Endothelial cell of umbilical vein (primary cell): ENCODE measurements around the gene AKAP17A. TPM values are rescaled to one million over a fixed set of nuclear protein-coding genes. Genes with fewer than 3 reads are reported as not detected.

Experiments
- BruUV-seq: library from RNA; stranded (reverse); fragments of 400-500 nt; replicated peaks from 2 replicates; lab custom pipeline; 2021; lab: Mats Ljungman, UMichigan
- CTCF ChIA-PET: fragments of 300-600, 350-600 bp; sonication (Branson Sonifier 250); formaldehyde crosslinking; loops from one replicate; lab custom pipeline; 2021; ENCODE audit warnings: antibody characterized with exemption, inconsistent platforms; lab: Charles Lee
- POLR2A ChIA-PET: fragments of 300-600, 350-600 bp; sonication (Branson Sonifier 250); formaldehyde crosslinking; loops from one replicate; lab custom pipeline; 2021; ENCODE audit warnings: antibody characterized with exemption, inconsistent platforms; lab: Charles Lee
- DNase-seq: peaks from one replicate; pipeline ENCODE4 v3.0.0-alpha.2; 2011; ENCODE audit warnings: low read depth, low spot score
- FAIRE-seq: peaks from 2 replicates; lab custom pipeline; 2011; peaks lifted over from hg19 to GRCh38; lab: Jason Lieb, UNC
- H2AFZ ChIP-seq: 2 replicates; pipeline ENCODE4 v1.6.0; 2012; ENCODE audit warnings: low read depth, low read length, control low read depth, inconsistent platforms
- H3K27ac ChIP-seq: 2 replicates; pipeline ENCODE4 v1.5.1; 2011; ENCODE audit warnings: low read depth, mild to moderate bottlenecking, control low read depth, low read length, moderate library complexity; ENCODE audit not compliant: insufficient read depth
- H3K27me3 ChIP-seq, 2 experiments: 2 replicates each; pipeline versions ENCODE4 v1.6.0 to v1.6.1; 2011; ENCODE audit warnings: low read length in 2 of 2, mixed read lengths in 1 of 2; ENCODE audit not compliant: control insufficient read depth in 2 of 2, insufficient read depth in 2 of 2
- H3K36me3 ChIP-seq, 2 experiments: 2 replicates in 1 of 2; 3 replicates in 1 of 2; pipeline ENCODE4 v1.5.1; 2011; ENCODE audit warnings: low read length in 2 of 2, mild to moderate bottlenecking in 1 of 2, moderate library complexity in 1 of 2; ENCODE audit not compliant: control insufficient read depth in 2 of 2, insufficient read depth in 2 of 2; ENCODE audit errors: extremely low read depth in 1 of 2
- H3K4me1 ChIP-seq: 3 replicates; pipeline ENCODE4 v1.5.1; 2011; ENCODE audit warnings: mild to moderate bottlenecking, low read length; ENCODE audit not compliant: control insufficient read depth, insufficient read depth; ENCODE audit errors: extremely low read depth
- H3K4me2 ChIP-seq: 2 replicates; pipeline ENCODE4 v1.6.1; 2011; ENCODE audit warnings: low read length, control low read depth, mixed read lengths; ENCODE audit not compliant: insufficient read depth
- H3K4me3 ChIP-seq, 3 experiments: fragments of 200-600 bp in 1 of 3; sonication (generic), shearing (Covaris generic) in 1 of 3; replicated peaks in 1 of 3; 2 replicates each; pipeline ENCODE4 v1.5.1; 2011 to 2016; ENCODE audit warnings: control low read depth in 3 of 3, low read length in 3 of 3, mild to moderate bottlenecking in 2 of 3, inconsistent platforms in 1 of 3, low read depth in 1 of 3, moderate library complexity in 1 of 3; ENCODE audit not compliant: insufficient read depth in 1 of 3
- H3K79me2 ChIP-seq: 2 replicates; pipeline ENCODE4 v1.6.0; 2012; ENCODE audit warnings: low read length, inconsistent platforms; ENCODE audit not compliant: control insufficient read depth, insufficient read depth
- H3K9ac ChIP-seq: replicated peaks from 2 replicates; pipeline ENCODE3; 2011; ENCODE audit warnings: low read length, control low read depth; ENCODE audit not compliant: insufficient read depth; ENCODE audit errors: extremely low read depth
- H3K9me1 ChIP-seq: replicated peaks from 3 replicates; pipeline ENCODE4 v1.6.0; 2011; ENCODE audit warnings: mild to moderate bottlenecking, low read length; ENCODE audit not compliant: control insufficient read depth, insufficient read depth; ENCODE audit errors: extremely low read depth
- H3K9me3 ChIP-seq: replicated peaks from 2 replicates; pipeline ENCODE4 v1.5.1; 2012; ENCODE audit warnings: low read length, inconsistent platforms; ENCODE audit not compliant: control insufficient read depth, insufficient read depth
- H4K20me1 ChIP-seq: replicated peaks from 2 replicates; pipeline ENCODE3; 2011; ENCODE audit warnings: mild to moderate bottlenecking, low read length; ENCODE audit not compliant: control insufficient read depth, insufficient read depth; ENCODE audit errors: extremely low read depth
- CTCF ChIP-seq, 2 donors: IDR thresholded peaks; 1 replicate in 1 of 2; 2 replicates in 1 of 2; pipeline ENCODE4 v1.5.1; 2011; ENCODE audit warnings: low read length in 2 of 2, mild to moderate bottlenecking in 2 of 2, moderate library complexity in 2 of 2, control low read depth in 1 of 2, inconsistent platforms in 1 of 2, low read depth in 1 of 2; ENCODE audit not compliant: insufficient read depth in 1 of 2; ENCODE audit errors: extremely low read depth in 1 of 2
- EZH2 ChIP-seq: IDR thresholded peaks from 2 replicates; pipeline ENCODE4 v1.6.1; 2012; ENCODE audit warnings: borderline replicate concordance, low read depth, mild to moderate bottlenecking, moderate library complexity, low read length, inconsistent platforms; ENCODE audit not compliant: severe bottlenecking
- FOS ChIP-seq: IDR thresholded peaks from 2 replicates; pipeline ENCODE4 v1.6.1; 2011; ENCODE audit warnings: mild to moderate bottlenecking, low read length, moderate library complexity, borderline replicate concordance; ENCODE audit not compliant: insufficient read depth
- GATA2 ChIP-seq: IDR thresholded peaks from 2 replicates; pipeline ENCODE4 v1.7.0; 2011; ENCODE audit warnings: low read depth, mild to moderate bottlenecking, moderate library complexity, mixed read lengths, low read length; ENCODE audit not compliant: insufficient read length, insufficient read depth
- JUN ChIP-seq: IDR thresholded peaks from 2 replicates; pipeline ENCODE4 v1.6.1; 2011; ENCODE audit warnings: borderline replicate concordance, low read depth; ENCODE audit not compliant: insufficient read length, insufficient read depth
- MAX ChIP-seq: IDR thresholded peaks from 2 replicates; pipeline ENCODE4 v1.6.1; 2011; ENCODE audit not compliant: insufficient read depth, insufficient read length
- MYC ChIP-seq: IDR thresholded peaks from one replicate; pipeline ENCODE4 v1.6.1; 2011; ENCODE audit warnings: mild to moderate bottlenecking, low read depth, low read length
- POLR2A ChIP-seq: IDR thresholded peaks from 2 replicates; pipeline ENCODE4 v1.6.1; 2012; ENCODE audit warnings: low read depth, mild to moderate bottlenecking, control low read depth, low read length
- POLR2AphosphoS5 ChIP-seq: IDR thresholded peaks from 2 replicates; pipeline ENCODE4 v1.6.1; 2012; ENCODE audit warnings: low read depth, mild to moderate bottlenecking, control low read depth, low read length, moderate library complexity; ENCODE audit not compliant: insufficient read depth
- dilution Hi-C: fragments of 300-500 bp; cut with MboI; formaldehyde crosslinking; loops from one replicate; pipeline ENCODE4 v1.15.0; 2019; ENCODE audit warnings: low sequenced_read_pairs; ENCODE audit not compliant: extremely low pct_ligation_motif_present
- intact Hi-C: fragments of 100-400 bp; cut with micrococcal nuclease; formaldehyde crosslinking; loops from one replicate; pipeline ENCODE4 v1.10.0; 2022
- polyA plus RNA-seq, 4 experiments: library from polyadenylated mRNA; depleted of rRNA in 3 of 4; stranded (reverse) in 3 of 4; unstranded in 1 of 4; fragments of >200 nt; gene quantifications; 2 replicates each; pipeline versions ENCODE4 v1.2.1 to v1.2.3, GENCODE V29; 2011 to 2012; ENCODE audit warnings: missing spikeins in 1 of 4
- total RNA-seq: library from RNA; stranded (reverse); gene quantifications from 2 replicates; pipeline ENCODE4 v1.2.3, GENCODE V29; 2021

Gene AKAP17A
- total and polyA plus RNA-seq, 2 donors (not counting 3 experiments of a cell fraction or from before 2014, with no cell fraction given), result 25.9 to 45.5 TPM

DNA sequence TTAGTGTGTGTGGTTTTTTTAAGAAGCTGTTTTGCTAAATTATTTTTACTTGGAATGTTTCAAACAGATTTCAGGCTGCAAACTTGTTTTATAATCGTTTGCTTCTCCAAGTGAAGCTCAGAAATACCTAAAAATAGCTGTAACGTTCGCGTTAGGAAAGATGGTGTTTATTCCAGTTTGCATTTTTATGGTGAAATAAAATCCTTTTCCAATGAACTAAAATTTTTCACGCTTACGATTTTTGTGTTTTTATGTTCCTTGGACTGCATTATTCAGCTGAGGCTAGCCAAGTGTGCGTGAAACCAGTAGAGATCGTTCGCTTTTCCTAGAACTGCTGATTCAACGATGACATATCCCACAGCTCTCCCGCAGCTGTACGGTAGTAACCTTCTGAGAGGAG, 10.9 kb downstream of the AKAP17A start:
- no peak for FAIRE-seq
- TF ChIP-seq JUN, result no peak

DNA sequence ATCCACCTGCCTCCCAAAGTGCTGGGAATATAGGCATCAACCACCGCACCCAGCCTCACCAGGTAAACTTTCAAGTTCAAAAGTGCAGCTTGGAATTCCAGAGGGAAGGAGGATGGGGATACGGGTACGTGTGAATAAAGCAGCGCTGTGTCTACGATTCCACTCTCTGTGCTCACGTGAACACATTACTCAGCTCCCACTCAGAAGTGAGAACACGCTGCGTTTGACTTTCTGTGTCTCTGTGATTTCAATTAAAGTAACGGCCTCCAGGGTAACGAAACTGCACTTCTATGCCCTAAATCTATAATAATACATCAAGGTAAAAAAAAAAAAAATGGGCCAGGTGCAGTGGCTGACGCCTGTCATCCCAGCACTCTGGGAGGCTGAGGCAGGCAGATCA, 15.1 kb downstream of the AKAP17A start:
- Histone ChIP-seq H3K9ac (no peak overlapping the region), H3K4me2 (no peak overlapping the region), H3K9me3 (no peaks in the 10 kb centered on the region), H3K9me1 (no peaks in the 10 kb centered on the region), H3K79me2 (no peaks in the 10 kb centered on the region), H3K4me1 (no peaks in the 10 kb centered on the region), H3K27ac (no peak overlapping the region), H3K4me3 (no peak overlapping the region), H4K20me1 (no peaks in the 10 kb centered on the region), H3K27me3 (no peaks in the 10 kb centered on the region), H2AFZ (no peak overlapping the region), H3K36me3 (peaks cover 8 to 12% of the 10 kb centered on the region in 2 experiments)
- POLR2A ChIA-PET, result no interaction called here
- TF ChIP-seq MYC, result no peak
- no peak for TF ChIP-seq POLR2A
- TF ChIP-seq CTCF (IDR thresholded peaks at IDR 0.05; ENCODE audit: extremely low read depth in 1 of 2, insufficient read depth in 1 of 2, low read depth in 1 of 2, low read length in 2 of 2), result no peak
- TF ChIP-seq GATA2, result no peak
- TF ChIP-seq EZH2, result no peak
- TF ChIP-seq JUN, result no peak
- TF ChIP-seq POLR2AphosphoS5, result no peak
- no peak for TF ChIP-seq FOS
- no peak for TF ChIP-seq MAX
- DNase-seq (no peak), FAIRE-seq (no peak)
- BruUV-seq, result no TSS peak
- dilution Hi-C loops, result no loop called here
- intact Hi-C loops, result no loop called here
- CTCF ChIA-PET, result no interaction called here

More for the DNA sequence above, 10.9 kb downstream of the AKAP17A start:
- H3K9me3 ChIP-seq, result no peaks in the 10 kb centered on the region
- dilution Hi-C loops, result no loop called here
- DNase-seq, result no peak
- no peak overlapping the region for H3K9ac ChIP-seq
- no peaks in the 10 kb centered on the region for H3K9me1 ChIP-seq
- no peaks in the 10 kb centered on the region for H3K4me1 ChIP-seq
- no peaks in the 10 kb centered on the region for H3K27me3 ChIP-seq
- H3K4me3 ChIP-seq, result no peak overlapping the region
- ChIA-PET POLR2A (no interaction called here), CTCF (no interaction called here)
- H3K4me2 ChIP-seq, result no peak overlapping the region
- intact Hi-C loops, result no loop called here
- peaks cover 4% of the 10 kb centered on the region for H3K79me2 ChIP-seq
- no peaks in the 10 kb centered on the region for H4K20me1 ChIP-seq
- peaks cover 22 to 45% of the 10 kb centered on the region in 2 experiments for H3K36me3 ChIP-seq
- BruUV-seq, result no TSS peak
- no peak overlapping the region for H2AFZ ChIP-seq
- H3K27ac ChIP-seq, result no peak overlapping the region
